GM12878 (cell line): ENCODE measurements around the gene CALM3.

ENCODE experiments used
- CEBPB ChIP-seq, 2 experiments: fragments of 150-350 bp in 1 of 2; IDR thresholded peaks; 2 replicates each; pipeline ENCODE4 v1.6.1; 2012 to 2014; ENCODE audit warnings: low read depth in 2 of 2, low read length in 2 of 2, borderline replicate concordance in 1 of 2, inconsistent platforms in 1 of 2
- CREB1 ChIP-seq: IDR thresholded peaks from 2 replicates; pipeline ENCODE4 v1.6.1; 2012; ENCODE audit warnings: low read depth, mild to moderate bottlenecking, inconsistent platforms
- CTCF ChIP-seq, 3 experiments: IDR thresholded peaks in 2 of 3; conservative IDR thresholded peaks in 1 of 3; 2 replicates each; pipeline ENCODE4 v1.5.1; 2011; ENCODE audit warnings: low read depth in 3 of 3, low read length in 3 of 3, mild to moderate bottlenecking in 3 of 3, control low read depth in 2 of 3, moderate library complexity in 2 of 3, inconsistent platforms in 1 of 3, mixed read lengths in 1 of 3; ENCODE audit not compliant: control insufficient read depth in 2 of 3, insufficient read depth in 1 of 3; ENCODE audit errors: extremely low read depth in 1 of 3
- EZH2 ChIP-seq: IDR thresholded peaks from 2 replicates; pipeline ENCODE4 v1.6.1; 2012; ENCODE audit warnings: low read depth, mild to moderate bottlenecking, control low read depth, inconsistent platforms, low read length, borderline replicate concordance; ENCODE audit not compliant: control insufficient read depth
- FOS ChIP-seq: IDR thresholded peaks from 3 replicates; pipeline ENCODE4 v1.6.1; 2011; ENCODE audit warnings: borderline replicate concordance; ENCODE audit not compliant: insufficient read length; ENCODE audit errors: extremely low read depth
- GABPA ChIP-seq: IDR thresholded peaks from 2 replicates; pipeline ENCODE4 v1.6.1; 2014; ENCODE audit warnings: antibody characterized with exemption, low read depth, mild to moderate bottlenecking, inconsistent platforms
- HCFC1 ChIP-seq: fragments of 150-350 bp; IDR thresholded peaks from 2 replicates; pipeline ENCODE4 v1.6.1; 2014; ENCODE audit warnings: low read length
- MAX ChIP-seq: IDR thresholded peaks from 2 replicates; pipeline ENCODE4 v1.6.1; 2012; ENCODE audit warnings: low read depth, low read length, improper control_type of control experiment
- PKNOX1 ChIP-seq: fragments of 450-650 bp; IDR thresholded peaks from 2 replicates; pipeline ENCODE4 v1.6.1; 2016; ENCODE audit warnings: mild to moderate bottlenecking
- POLR2AphosphoS5 ChIP-seq: IDR thresholded peaks from 2 replicates; pipeline ENCODE4 v1.6.1; 2011; ENCODE audit warnings: mild to moderate bottlenecking, low read length, inconsistent platforms
- RAD21 ChIP-seq: IDR thresholded peaks from 2 replicates; pipeline ENCODE4 v1.6.1; 2011; ENCODE audit warnings: mild to moderate bottlenecking, low read depth, low read length, moderate library complexity; ENCODE audit not compliant: insufficient read depth
- TAF1 ChIP-seq: IDR thresholded peaks from 2 replicates; pipeline ENCODE4 v1.6.1; 2011; ENCODE audit warnings: mild to moderate bottlenecking, low read depth, low read length, borderline replicate concordance
- YY1 ChIP-seq: IDR thresholded peaks from 2 replicates; pipeline ENCODE4 v1.6.1; 2011; ENCODE audit warnings: low read depth, mild to moderate bottlenecking, low read length
- ZBTB33 ChIP-seq: fragments of 450-650 bp; IDR thresholded peaks from 2 replicates; pipeline ENCODE4 v1.6.1; 2017; ENCODE audit warnings: mild to moderate bottlenecking

- TF ChIP-seq CEBPB (IDR thresholded peaks at IDR 0.05; ENCODE audit: borderline replicate concordance in 1 of 2, low read depth in 2 of 2, low read length in 2 of 2) (peak in 1 of 2 experiments; percentile 58; a peak in 1 of 4 replicates), TAF1 (no peak), CTCF (IDR thresholded peaks at IDR 0.05 in 2 of 3, conservative IDR thresholded peaks at IDR 0.05 in 1 of 3; ENCODE audit: control insufficient read depth in 2 of 3, extremely low read depth in 1 of 3, insufficient read depth in 1 of 3, low read depth in 3 of 3, low read length in 3 of 3) (no peak), GABPA (no peak), POLR2AphosphoS5 (no peak), RAD21 (no peak), PKNOX1 (no peak), EZH2 (no peak), YY1 (no peak), ZBTB33 (no peak), HCFC1 (no peak), FOS (no peak), MAX (no peak), CREB1 (peak; percentile 46; the same call in 1 of the 2 replicates)
Observed at GRCh38 chr19:46618670-46619231, 17.6 kb downstream of the CALM3 start.
